Thoracic aorta (tissue), 2 donors: ENCODE results near the gene UTP4. TPM values are rescaled to one million over a fixed set of nuclear protein-coding genes. Genes with fewer than 3 reads are reported as not detected.

Source experiments
- ATAC-seq: fragments of 150-250 bp; one replicate; pipeline ENCODE4 v1.8.0; 2017; ENCODE audit warnings: low read depth; ENCODE audit not compliant: insufficient number of reproducible peaks, low FRiP score
- DNase-seq: peaks from one replicate; pipeline ENCODE4 v3.0.0-alpha.2; 2020; ENCODE audit warnings: low spot score
- H3K27ac ChIP-seq, 2 donors: fragments of 200-600 bp; sonication (generic); 1 replicate in 1 of 2; 2 replicates in 1 of 2; pipeline ENCODE4 v1.5.1; 2016; ENCODE audit warnings: mild to moderate bottlenecking in 2 of 2, moderate library complexity in 2 of 2
- H3K27me3 ChIP-seq: fragments of 200-600 bp; sonication (generic); replicated peaks from 2 replicates; pipeline ENCODE4 v1.6.0; 2016; ENCODE audit warnings: mild to moderate bottlenecking; ENCODE audit not compliant: insufficient read depth
- H3K36me3 ChIP-seq: fragments of 200-600 bp; sonication (generic); one replicate; pipeline ENCODE4 v1.5.1; 2016
- H3K4me1 ChIP-seq, 2 donors: fragments of 200-600 bp; sonication (generic); 1 replicate in 1 of 2; 2 replicates in 1 of 2; pipeline versions ENCODE4 v1.5.1 to v1.6.0; 2016; ENCODE audit warnings: low read depth in 2 of 2, mild to moderate bottlenecking in 1 of 2; ENCODE audit not compliant: control insufficient read depth in 1 of 2
- H3K4me3 ChIP-seq: fragments of 200-600 bp; sonication (generic); 2 replicates; pipeline ENCODE4 v1.5.1; 2016; ENCODE audit warnings: mild to moderate bottlenecking
- H3K9me3 ChIP-seq: fragments of 200-600 bp; sonication (generic); 2 replicates; pipeline ENCODE4 v1.5.1; 2016
- total RNA-seq, 2 donors: library from RNA; depleted of rRNA; stranded (reverse); fragments of >200 nt; gene quantifications; one replicate each; pipeline versions ENCODE4 v1.1.0 to v1.2.3, GENCODE V29; 2016
- TF ChIP-seq, protein P1 (sequence below): fragments of 200-600 bp; sonication (generic); IDR thresholded peaks from one replicate; pipeline ENCODE4 v1.5.1; 2019; ENCODE audit warnings: antibody characterized with exemption

UTP4 gene
- total RNA-seq, 2 donors from 2014 or later, result 44.5 to 59.7 TPM

DNA sequence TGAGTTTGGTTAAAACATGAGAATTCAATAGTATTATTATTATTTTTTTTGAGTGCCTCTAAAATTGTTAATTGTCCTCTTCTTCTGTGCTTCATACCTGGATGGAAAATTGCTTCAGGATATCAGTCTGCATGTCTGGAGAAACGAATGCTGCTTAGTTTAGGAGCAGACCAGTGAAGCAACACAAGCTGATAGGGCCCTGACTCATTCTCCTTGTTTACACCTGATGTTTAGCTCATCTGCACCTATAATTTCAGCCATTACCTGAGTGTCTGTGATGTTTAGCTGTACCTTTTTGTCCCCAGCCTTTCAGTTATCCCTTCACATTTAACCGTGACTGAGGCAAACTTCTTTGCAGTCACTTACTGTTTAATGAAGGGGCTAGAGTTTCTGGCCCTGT is 69.3 kb downstream of the UTP4 start:
- Histone ChIP-seq H3K27me3 (no peaks in the 10 kb centered on the region), H3K4me3 (no peak overlapping the region), H3K4me1 (peaks cover 14 to 30% of the 10 kb centered on the region in 2 donors), H3K9me3 (no peaks in the 10 kb centered on the region), H3K27ac (no peak overlapping the region), H3K36me3 (no peaks in the 10 kb centered on the region)
- TF ChIP-seq, protein P1, sequence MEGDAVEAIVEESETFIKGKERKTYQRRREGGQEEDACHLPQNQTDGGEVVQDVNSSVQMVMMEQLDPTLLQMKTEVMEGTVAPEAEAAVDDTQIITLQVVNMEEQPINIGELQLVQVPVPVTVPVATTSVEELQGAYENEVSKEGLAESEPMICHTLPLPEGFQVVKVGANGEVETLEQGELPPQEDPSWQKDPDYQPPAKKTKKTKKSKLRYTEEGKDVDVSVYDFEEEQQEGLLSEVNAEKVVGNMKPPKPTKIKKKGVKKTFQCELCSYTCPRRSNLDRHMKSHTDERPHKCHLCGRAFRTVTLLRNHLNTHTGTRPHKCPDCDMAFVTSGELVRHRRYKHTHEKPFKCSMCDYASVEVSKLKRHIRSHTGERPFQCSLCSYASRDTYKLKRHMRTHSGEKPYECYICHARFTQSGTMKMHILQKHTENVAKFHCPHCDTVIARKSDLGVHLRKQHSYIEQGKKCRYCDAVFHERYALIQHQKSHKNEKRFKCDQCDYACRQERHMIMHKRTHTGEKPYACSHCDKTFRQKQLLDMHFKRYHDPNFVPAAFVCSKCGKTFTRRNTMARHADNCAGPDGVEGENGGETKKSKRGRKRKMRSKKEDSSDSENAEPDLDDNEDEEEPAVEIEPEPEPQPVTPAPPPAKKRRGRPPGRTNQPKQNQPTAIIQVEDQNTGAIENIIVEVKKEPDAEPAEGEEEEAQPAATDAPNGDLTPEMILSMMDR, result no peak
- no peak for ATAC-seq
- DNase-seq, result no peak

DNA sequence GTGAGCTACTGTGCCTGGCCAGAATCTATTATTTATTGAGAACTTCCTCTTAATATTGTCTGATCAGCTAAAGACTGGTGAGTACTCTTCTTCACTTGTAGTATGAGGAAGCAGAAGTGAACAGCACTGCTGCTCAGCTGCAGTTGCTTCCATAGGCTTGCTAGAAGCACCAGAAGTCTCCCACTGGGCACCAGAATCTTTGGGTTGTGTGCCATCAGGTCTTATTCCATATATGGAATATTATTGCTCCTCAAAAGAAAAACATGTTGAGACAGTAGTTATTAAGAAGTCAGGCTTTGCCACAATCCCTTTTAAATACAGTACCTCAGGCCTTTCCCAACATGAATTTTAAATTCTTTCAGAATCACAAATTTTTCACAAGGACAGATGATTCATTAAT is 71.7 kb downstream of the UTP4 start:
- Histone ChIP-seq H3K27me3 (no peaks in the 10 kb centered on the region), H3K27ac (peak overlapping the region in 1 of 2 donors; percentile 40), H3K4me3 (no peak overlapping the region), H3K36me3 (no peaks in the 10 kb centered on the region), H3K4me1 (peaks cover 14 to 27% of the 10 kb centered on the region in 2 donors), H3K9me3 (no peaks in the 10 kb centered on the region)
- TF ChIP-seq, protein P1, result no peak
- ATAC-seq (no peak), DNase-seq (no peak)

DNA sequence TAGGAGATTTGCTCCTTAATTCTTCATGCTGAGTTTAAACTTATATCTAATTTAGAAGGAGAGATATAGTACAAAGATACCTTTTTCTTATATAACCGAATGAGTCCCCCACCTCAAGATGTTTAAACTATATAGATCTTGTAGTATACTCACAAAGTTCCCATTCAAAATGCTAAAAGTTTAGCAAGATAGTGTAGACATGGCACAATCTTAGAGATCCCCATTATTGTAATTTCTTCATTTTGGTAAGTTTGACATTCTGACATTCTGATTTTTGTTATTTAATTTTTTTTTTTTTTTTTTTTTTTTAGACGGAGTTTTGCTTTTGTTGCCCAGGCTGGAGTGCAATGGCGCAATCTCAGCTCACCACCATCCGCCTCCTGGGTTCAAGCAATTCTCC is 77.3 kb downstream of the UTP4 start:
- no peak overlapping the region for H3K27ac ChIP-seq
- no peak for ATAC-seq
- TF ChIP-seq, protein P1, result no peak

DNA sequence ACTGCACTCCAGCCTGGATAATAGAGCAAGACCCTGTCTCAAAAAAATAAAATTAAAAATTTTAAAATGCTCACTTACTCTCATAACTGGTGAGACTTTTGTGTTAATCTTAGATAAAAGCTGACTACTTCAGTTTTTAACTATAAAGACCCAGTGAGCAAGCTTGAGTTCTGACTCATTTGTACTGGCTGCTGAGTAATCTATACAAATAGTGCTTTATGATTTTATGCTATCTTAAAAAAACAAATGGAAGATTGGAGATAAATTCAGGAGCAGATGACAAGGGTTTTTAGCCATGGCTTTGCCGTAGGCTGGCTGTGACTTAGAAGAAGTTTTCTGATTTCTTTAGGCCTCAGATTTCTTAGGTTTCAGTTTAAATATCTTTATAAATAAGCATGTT is 85.0 kb downstream of the UTP4 start:
- Histone ChIP-seq H3K27me3 (no peaks in the 10 kb centered on the region), H3K9me3 (no peaks in the 10 kb centered on the region), H3K4me3 (no peak overlapping the region), H3K36me3 (no peaks in the 10 kb centered on the region), H3K27ac (no peak overlapping the region), H3K4me1 (peaks cover 12 to 18% of the 10 kb centered on the region in 2 donors)
- TF ChIP-seq, protein P1, result no peak
- ATAC-seq (no peak), DNase-seq (no peak)

More for the DNA sequence above, 77.3 kb downstream of the UTP4 start:
- DNase-seq, result no peak
- H3K9me3 ChIP-seq, result no peaks in the 10 kb centered on the region
- peaks cover 2% of the 10 kb centered on the region for H3K36me3 ChIP-seq
- no peak overlapping the region for H3K4me3 ChIP-seq
- H3K27me3 ChIP-seq, result no peaks in the 10 kb centered on the region
- H3K4me1 ChIP-seq, result peaks cover 5 to 9% of the 10 kb centered on the region in 2 donors

Other genes with a start within 250 kb of the UTP4 start
- gene HAS3, start 27.0 kb upstream of the UTP4 start, total RNA-seq, result 1 to 10 TPM; 1.8 to 2.7 TPM
- gene CHTF8, start 61 bp upstream of the UTP4 start, total RNA-seq, result 10 to 100 TPM; 63.7 to 99.5 TPM
- 10 to 100 TPM; 39.4 to 65.5 TPM for gene SNTB2, start 54.5 kb downstream of the UTP4 start, total RNA-seq
- 10 to 100 TPM; 26.3 to 38.5 TPM for gene VPS4A, start 178.7 kb downstream of the UTP4 start, total RNA-seq
- gene PDF, start 197.9 kb downstream of the UTP4 start, total RNA-seq, result 10 to 100 TPM; 24.3 to 25.6 TPM
- gene COG8, start 206.9 kb downstream of the UTP4 start, total RNA-seq, result 10 to 100 TPM; 39.4 to 51.0 TPM
- 10 to 100 TPM; 11.0 to 33.4 TPM for gene NIP7, start 207.1 kb downstream of the UTP4 start, total RNA-seq
- 1 to 10 TPM in 1 of 2 donors, not detected in 1; 1.5 TPM for gene TMED6, start 219.1 kb downstream of the UTP4 start, total RNA-seq